GM19099 (cell line): Measurements from ENCODE around the gene ELL2.

ENCODE experiments used
- POLR2A ChIP-seq: IDR thresholded peaks from 3 replicates; pipeline ENCODE4 v1.6.1; 2011; ENCODE audit warnings: low read depth; ENCODE audit not compliant: insufficient read length; ENCODE audit errors: extremely low read depth

ELL2 gene

GRCh38 chr5:95953021-95953702 is 8.5 kb downstream of the ELL2 start:
- TF ChIP-seq POLR2A, result no peak

- no peak for TF ChIP-seq POLR2A
Measured at GRCh38 chr5:95951916-95952315, 9.7 kb downstream of the ELL2 start.

- no peak for TF ChIP-seq POLR2A
Measured at GRCh38 chr5:95949810-95950209, 11.8 kb downstream of the ELL2 start.

GRCh38 chr5:95948631-95949030 is 13.0 kb downstream of the ELL2 start:
- no peak for TF ChIP-seq POLR2A

- TF ChIP-seq POLR2A, result no peak
Measured at GRCh38 chr5:95946451-95946850, 15.2 kb downstream of the ELL2 start.

GRCh38 chr5:95942968-95943367 is 18.7 kb downstream of the ELL2 start:
- TF ChIP-seq POLR2A, result no peak

- TF ChIP-seq POLR2A, result no peak
Measured at GRCh38 chr5:95942414-95942813, 19.2 kb downstream of the ELL2 start.

- no peak for TF ChIP-seq POLR2A
Measured at GRCh38 chr5:95941756-95942155, 19.9 kb downstream of the ELL2 start.

- no peak for TF ChIP-seq POLR2A
Measured at GRCh38 chr5:95940758-95941682, 20.6 kb downstream of the ELL2 start.

- no peak for TF ChIP-seq POLR2A
Measured at GRCh38 chr5:95939465-95939864, 22.2 kb downstream of the ELL2 start.

GRCh38 chr5:95938766-95939165 is 22.9 kb downstream of the ELL2 start:
- no peak for TF ChIP-seq POLR2A

GRCh38 chr5:95938347-95938746 is 23.3 kb downstream of the ELL2 start:
- TF ChIP-seq POLR2A, result no peak

GRCh38 chr5:95937607-95938152 is 24.0 kb downstream of the ELL2 start:
- no peak for TF ChIP-seq POLR2A

GRCh38 chr5:95936812-95937397 is 24.7 kb downstream of the ELL2 start:
- no peak for TF ChIP-seq POLR2A

GRCh38 chr5:95935553-95936100 is 26.0 kb downstream of the ELL2 start:
- TF ChIP-seq POLR2A, result no peak

- TF ChIP-seq POLR2A, result no peak
Measured at GRCh38 chr5:95934207-95934804, 27.3 kb downstream of the ELL2 start.

GRCh38 chr5:95932941-95933340 is 28.7 kb downstream of the ELL2 start:
- TF ChIP-seq POLR2A, result no peak
